Muscle of back (tissue), 11 donors: ENCODE results near the gene DAPK2. TPM values are rescaled to one million over a fixed set of nuclear protein-coding genes. Genes with fewer than 3 reads are reported as not detected.

ENCODE experiments used
- DNase-seq, 3 donors: peaks; one replicate each; pipeline versions ENCODE4 v3.0.0 to v3.0.0-alpha.2; 2013
- polyA plus RNA-seq, 10 donors: library from polyadenylated mRNA; unstranded; fragments of 120-200 nt; gene quantifications; one replicate each; pipeline ENCODE4 v1.2.1, GENCODE V29; 2013; ENCODE audit not compliant: insufficient read length in 10 of 10

Gene DAPK2
- polyA plus RNA-seq, 10 donors, result 2.3 to 5.6 (median 3.4) TPM

GRCh38 chr15:63997715-63998442 is 48.4 kb downstream of the DAPK2 start:
- DNase-seq, result no peak

GRCh38 chr15:63996794-63997357 is 49.4 kb downstream of the DAPK2 start:
- DNase-seq, result no peak

GRCh38 chr15:63995789-63996188 is 50.5 kb downstream of the DAPK2 start:
- no peak for DNase-seq

GRCh38 chr15:63994073-63994600 is 52.1 kb downstream of the DAPK2 start:
- no peak for DNase-seq

- DNase-seq, result no peak
These were observed 54.0 kb downstream of the DAPK2 start for GRCh38 chr15:63992300-63992699.

- DNase-seq, result peak in 2 of 3 donors; percentile 17 to 39
These were observed 54.6 kb downstream of the DAPK2 start for GRCh38 chr15:63991706-63992105.

- DNase-seq, result no peak
These were observed 55.8 kb downstream of the DAPK2 start for GRCh38 chr15:63990454-63990853.

- no peak for DNase-seq
These were observed 58.4 kb downstream of the DAPK2 start for GRCh38 chr15:63987796-63988378.

- DNase-seq, result peak in 1 of 3 donors; percentile 35
These were observed 59.4 kb downstream of the DAPK2 start for GRCh38 chr15:63986751-63987341.

GRCh38 chr15:63986185-63986680 is 60.1 kb downstream of the DAPK2 start:
- no peak for DNase-seq

GRCh38 chr15:63985221-63986184 is 60.8 kb downstream of the DAPK2 start:
- DNase-seq, result no peak

GRCh38 chr15:63984331-63984730 is 62.0 kb downstream of the DAPK2 start:
- DNase-seq, result no peak

GRCh38 chr15:63983061-63983711 is 63.1 kb downstream of the DAPK2 start:
- no peak for DNase-seq

GRCh38 chr15:63982381-63982854 is 63.9 kb downstream of the DAPK2 start:
- DNase-seq, result no peak

GRCh38 chr15:63981596-63982320 is 64.5 kb downstream of the DAPK2 start:
- no peak for DNase-seq

GRCh38 chr15:63979262-63979793 is 67.0 kb downstream of the DAPK2 start:
- peak in 2 of 3 donors; percentile 19 to 38 for DNase-seq

- DNase-seq, result no peak
These were observed 67.6 kb downstream of the DAPK2 start for GRCh38 chr15:63978511-63979261.

- DNase-seq, result no peak
These were observed 69.2 kb downstream of the DAPK2 start for GRCh38 chr15:63977119-63977518.

GRCh38 chr15:63974021-63974420 is 72.3 kb downstream of the DAPK2 start:
- DNase-seq, result no peak
